Tibial nerve (tissue), 4 donors: ENCODE results near the gene DHRSX.

ENCODE experiments used
- EP300 ChIP-seq, 2 donors: sonication (generic); formaldehyde crosslinking; IDR thresholded peaks; one replicate each; pipeline ENCODE4 v1.6.1; 2017; ENCODE audit warnings: antibody characterized with exemption in 2 of 2, mild to moderate bottlenecking in 1 of 2
- TF ChIP-seq, protein P1 (sequence below), 5 experiments: fragments of 200-600 bp in 3 of 5; fragments of 450-650 bp in 2 of 5; sonication (generic) in 3 of 5; IDR thresholded peaks; one replicate each; pipeline ENCODE4 v1.5.1; 2016 to 2019; ENCODE audit warnings: antibody characterized with exemption in 5 of 5, mild to moderate bottlenecking in 3 of 5, moderate library complexity in 2 of 5

DNA sequence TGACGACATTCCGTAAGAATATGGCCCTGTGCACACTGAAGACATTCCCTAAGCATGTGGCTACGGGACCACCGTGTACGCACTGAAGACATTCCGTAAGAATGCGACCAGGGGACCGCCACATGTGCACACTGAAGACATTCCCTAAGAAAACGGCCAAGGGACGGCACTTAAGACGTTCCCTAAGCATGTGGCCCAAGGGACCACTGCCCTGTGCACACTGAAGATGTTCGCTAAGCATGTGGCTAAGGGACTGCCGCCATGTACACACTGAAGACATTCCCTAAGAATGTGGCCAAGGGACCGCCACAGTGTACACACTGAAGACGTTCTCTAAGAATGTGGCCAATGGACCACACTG lies 21.4 kb downstream of the DHRSX start:
- no peak for TF ChIP-seq EP300 (IDR thresholded peaks at IDR 0.05)
- TF ChIP-seq, protein P1, sequence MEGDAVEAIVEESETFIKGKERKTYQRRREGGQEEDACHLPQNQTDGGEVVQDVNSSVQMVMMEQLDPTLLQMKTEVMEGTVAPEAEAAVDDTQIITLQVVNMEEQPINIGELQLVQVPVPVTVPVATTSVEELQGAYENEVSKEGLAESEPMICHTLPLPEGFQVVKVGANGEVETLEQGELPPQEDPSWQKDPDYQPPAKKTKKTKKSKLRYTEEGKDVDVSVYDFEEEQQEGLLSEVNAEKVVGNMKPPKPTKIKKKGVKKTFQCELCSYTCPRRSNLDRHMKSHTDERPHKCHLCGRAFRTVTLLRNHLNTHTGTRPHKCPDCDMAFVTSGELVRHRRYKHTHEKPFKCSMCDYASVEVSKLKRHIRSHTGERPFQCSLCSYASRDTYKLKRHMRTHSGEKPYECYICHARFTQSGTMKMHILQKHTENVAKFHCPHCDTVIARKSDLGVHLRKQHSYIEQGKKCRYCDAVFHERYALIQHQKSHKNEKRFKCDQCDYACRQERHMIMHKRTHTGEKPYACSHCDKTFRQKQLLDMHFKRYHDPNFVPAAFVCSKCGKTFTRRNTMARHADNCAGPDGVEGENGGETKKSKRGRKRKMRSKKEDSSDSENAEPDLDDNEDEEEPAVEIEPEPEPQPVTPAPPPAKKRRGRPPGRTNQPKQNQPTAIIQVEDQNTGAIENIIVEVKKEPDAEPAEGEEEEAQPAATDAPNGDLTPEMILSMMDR (IDR thresholded peaks at IDR 0.05) = no peak
